ENCODE results near the gene PUDP. TPM values are rescaled to one million over a fixed set of nuclear protein-coding genes. Genes with fewer than 3 reads are reported as not detected.
A peak's percentile ranks its signal among the peaks of the same experiment; 100 is the strongest.

PUDP gene
- total RNA-seq, 4 donors from 2014 or later, result 7.2 to 31.2 (median 22.8) TPM

GRCh38 chrX:7055386-7056137 is 92.4 kb downstream of the PUDP start:
- H3K36me3 ChIP-seq, result no peaks in the 10 kb centered on the region
- H3K9me3 ChIP-seq, result no peaks in the 10 kb centered on the region
- intact Hi-C loops (cut with DNase I; ENCODE audit: low total_unique reads) (loop anchor here (10.0 kb wide), 1 partner anchor 89 kb away; the partner anchor contains the start of genes PUDP and STS), in situ Hi-C loops (cut with MboI; ENCODE audit: low sequenced_read_pairs in 4 of 4) (no loop called here)
- H3K4me3 ChIP-seq, result no peak overlapping the region
- H3K4me1 ChIP-seq, result peaks cover 0 to 10% of the 10 kb centered on the region in 2 donors
- H3K27me3 ChIP-seq, result no peaks in the 10 kb centered on the region
- DNase-seq (no peak), ATAC-seq (no peak)
- TF ChIP-seq POLR2A (IDR thresholded peaks at IDR 0.05) (no peak), CTCF (IDR thresholded peaks at IDR 0.05 in 4 of 5, conservative IDR thresholded peaks at IDR 0.05 in 1 of 5) (no peak)
- H3K27ac ChIP-seq, result peak overlapping the region in 1 of 4 donors; percentile 3

- intact Hi-C loops (cut with DNase I; ENCODE audit: low total_unique reads), result loop anchor here (10.0 kb wide), 1 partner anchor 90 kb away; the partner anchor contains the start of genes PUDP and STS
- no peaks in the 10 kb centered on the region for H3K9me3 ChIP-seq
- H3K4me3 ChIP-seq, result no peak overlapping the region
- no peak for TF ChIP-seq POLR2A (IDR thresholded peaks at IDR 0.05)
- no peak for TF ChIP-seq CTCF (IDR thresholded peaks at IDR 0.05 in 4 of 5, conservative IDR thresholded peaks at IDR 0.05 in 1 of 5)
- in situ Hi-C loops (cut with MboI; ENCODE audit: low sequenced_read_pairs in 4 of 4), result no loop called here
- ATAC-seq, result peak; percentile 44 to 74
- H3K4me1 ChIP-seq, result peaks cover 0 to 10% of the 10 kb centered on the region in 2 donors
- no peaks in the 10 kb centered on the region for H3K27me3 ChIP-seq
- peak in 1 of 2 donors; percentile 10 for DNase-seq
- H3K27ac ChIP-seq, result peak overlapping the region in 2 of 4 donors; percentile 5 to 11
- peaks cover 0 to 2% of the 10 kb centered on the region in 2 donors for H3K36me3 ChIP-seq
Measured at GRCh38 chrX:7054219-7055216, 93.4 kb downstream of the PUDP start.

GRCh38 chrX:7052541-7052940 is 95.4 kb downstream of the PUDP start:
- H3K27me3 ChIP-seq, result no peaks in the 10 kb centered on the region
- no peaks in the 10 kb centered on the region for H3K9me3 ChIP-seq
- no peak for DNase-seq
- H3K4me3 ChIP-seq, result no peak overlapping the region
- H3K4me1 ChIP-seq, result peaks cover 0 to 10% of the 10 kb centered on the region in 2 donors
- intact Hi-C loops (cut with DNase I; ENCODE audit: low total_unique reads), result loop anchor here (10.0 kb wide), 1 partner anchor 92 kb away; the partner anchor contains the start of genes PUDP and STS
- H3K27ac ChIP-seq, result no peak overlapping the region
- ATAC-seq, result no peak
- TF ChIP-seq CTCF (IDR thresholded peaks at IDR 0.05 in 4 of 5, conservative IDR thresholded peaks at IDR 0.05 in 1 of 5), result no peak
- TF ChIP-seq POLR2A (IDR thresholded peaks at IDR 0.05), result no peak
- H3K36me3 ChIP-seq, result peaks cover 0 to 5% of the 10 kb centered on the region in 2 donors
- in situ Hi-C loops (cut with MboI; ENCODE audit: low sequenced_read_pairs in 4 of 4), result no loop called here

- Histone ChIP-seq H3K36me3 (peaks cover 0 to 5% of the 10 kb centered on the region in 2 donors), H3K27me3 (no peaks in the 10 kb centered on the region), H3K9me3 (no peaks in the 10 kb centered on the region), H3K4me1 (peaks cover 0 to 12% of the 10 kb centered on the region in 2 donors), H3K27ac (no peak overlapping the region), H3K4me3 (no peak overlapping the region)
- in situ Hi-C loops (cut with MboI; ENCODE audit: low sequenced_read_pairs in 4 of 4) (no loop called here), intact Hi-C loops (cut with DNase I; ENCODE audit: low total_unique reads) (loop anchor here (10.0 kb wide), 1 partner anchor 95 kb away; the partner anchor contains the start of genes PUDP and STS)
- no peak for TF ChIP-seq CTCF (IDR thresholded peaks at IDR 0.05 in 4 of 5, conservative IDR thresholded peaks at IDR 0.05 in 1 of 5)
- no peak for TF ChIP-seq POLR2A (IDR thresholded peaks at IDR 0.05)
- ATAC-seq (no peak), DNase-seq (no peak)
Measured at GRCh38 chrX:7050271-7050670, 97.7 kb downstream of the PUDP start.

All from gastrocnemius medialis (tissue), 4 donors.